A549 (cell line): ENCODE measurements around the gene SDSL.

Experiments used
- RAD21 ChIP-seq, 2 experiments: fragments of >200 bp in 1 of 2; sonication (Bioruptor Twin) in 1 of 2; formaldehyde crosslinking in 1 of 2; IDR thresholded peaks in 1 of 2; conservative IDR thresholded peaks in 1 of 2; 2 replicates in 1 of 2; 3 replicates in 1 of 2; pipeline ENCODE4 v1.6.1; 2012 to 2018; ENCODE audit warnings: inconsistent platforms in 1 of 2
- TF ChIP-seq, protein P1 (sequence below): fragments of >200 bp; sonication (Bioruptor Twin); formaldehyde crosslinking; IDR thresholded peaks from 3 replicates; pipeline ENCODE4 v1.5.1; 2016
- TF ChIP-seq, protein P2 (sequence below): IDR thresholded peaks from 2 replicates; pipeline ENCODE4 v1.6.1; 2012

DNA sequence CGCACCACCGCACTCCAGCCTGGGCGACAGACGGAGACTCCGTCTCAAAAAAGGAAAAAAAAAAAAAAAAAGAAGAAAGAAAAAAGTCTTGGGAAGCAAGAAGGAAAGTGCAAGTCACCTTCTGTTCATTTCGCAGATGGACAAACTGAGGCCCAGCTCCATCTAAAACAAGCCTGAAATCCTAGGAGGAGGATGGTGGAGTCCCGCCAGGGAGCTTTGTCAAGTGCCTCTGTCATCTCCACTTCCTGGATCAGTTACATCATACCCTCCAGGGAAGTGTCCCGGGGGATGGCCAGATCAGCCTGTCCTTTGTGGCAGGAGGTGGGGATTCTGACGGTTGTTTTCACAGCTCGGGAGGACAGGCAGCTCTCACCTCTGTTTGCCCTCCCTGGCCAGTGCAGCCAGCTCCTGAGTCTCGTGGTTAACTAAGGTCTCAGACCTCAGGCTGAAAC lies 8.7 kb upstream of the SDSL start:
- TF ChIP-seq, protein P1, sequence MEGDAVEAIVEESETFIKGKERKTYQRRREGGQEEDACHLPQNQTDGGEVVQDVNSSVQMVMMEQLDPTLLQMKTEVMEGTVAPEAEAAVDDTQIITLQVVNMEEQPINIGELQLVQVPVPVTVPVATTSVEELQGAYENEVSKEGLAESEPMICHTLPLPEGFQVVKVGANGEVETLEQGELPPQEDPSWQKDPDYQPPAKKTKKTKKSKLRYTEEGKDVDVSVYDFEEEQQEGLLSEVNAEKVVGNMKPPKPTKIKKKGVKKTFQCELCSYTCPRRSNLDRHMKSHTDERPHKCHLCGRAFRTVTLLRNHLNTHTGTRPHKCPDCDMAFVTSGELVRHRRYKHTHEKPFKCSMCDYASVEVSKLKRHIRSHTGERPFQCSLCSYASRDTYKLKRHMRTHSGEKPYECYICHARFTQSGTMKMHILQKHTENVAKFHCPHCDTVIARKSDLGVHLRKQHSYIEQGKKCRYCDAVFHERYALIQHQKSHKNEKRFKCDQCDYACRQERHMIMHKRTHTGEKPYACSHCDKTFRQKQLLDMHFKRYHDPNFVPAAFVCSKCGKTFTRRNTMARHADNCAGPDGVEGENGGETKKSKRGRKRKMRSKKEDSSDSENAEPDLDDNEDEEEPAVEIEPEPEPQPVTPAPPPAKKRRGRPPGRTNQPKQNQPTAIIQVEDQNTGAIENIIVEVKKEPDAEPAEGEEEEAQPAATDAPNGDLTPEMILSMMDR, result no peak
- TF ChIP-seq, protein P2, sequence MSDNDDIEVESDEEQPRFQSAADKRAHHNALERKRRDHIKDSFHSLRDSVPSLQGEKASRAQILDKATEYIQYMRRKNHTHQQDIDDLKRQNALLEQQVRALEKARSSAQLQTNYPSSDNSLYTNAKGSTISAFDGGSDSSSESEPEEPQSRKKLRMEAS, result no peak
- TF ChIP-seq RAD21 (conservative IDR thresholded peaks at IDR 0.05 in 1 of 2, IDR thresholded peaks at IDR 0.05 in 1 of 2), result no peak
